Adrenal gland (tissue), 5 donors: ENCODE measurements around the gene NUP160.
"Not testable (repeated sequence)": the region's sequence is repeated elsewhere in the genome, so short reads cannot be mapped to it uniquely, and the experiment has no call there.

ENCODE experiments used
- POLR2A ChIP-seq, 2 donors: fragments of 450-650 bp; IDR thresholded peaks; one replicate each; pipeline ENCODE4 v1.6.1; 2017; ENCODE audit warnings: antibody characterized with exemption in 2 of 2, mild to moderate bottlenecking in 2 of 2, moderate library complexity in 1 of 2
- TF ChIP-seq, protein P1 (sequence below), 6 experiments: fragments of 450-650 bp in 4 of 6; fragments of 200-600 bp in 2 of 6; sonication (generic) in 1 of 6; IDR thresholded peaks; 1 replicate in 5 of 6; 2 replicates in 1 of 6; pipeline versions ENCODE4 v1.5.1 to v1.8.0; 2016 to 2021; ENCODE audit warnings: antibody characterized with exemption in 6 of 6, mild to moderate bottlenecking in 2 of 6, moderate library complexity in 1 of 6
- donor health status: DM: no; HTN: no; CAD: no.

DNA sequence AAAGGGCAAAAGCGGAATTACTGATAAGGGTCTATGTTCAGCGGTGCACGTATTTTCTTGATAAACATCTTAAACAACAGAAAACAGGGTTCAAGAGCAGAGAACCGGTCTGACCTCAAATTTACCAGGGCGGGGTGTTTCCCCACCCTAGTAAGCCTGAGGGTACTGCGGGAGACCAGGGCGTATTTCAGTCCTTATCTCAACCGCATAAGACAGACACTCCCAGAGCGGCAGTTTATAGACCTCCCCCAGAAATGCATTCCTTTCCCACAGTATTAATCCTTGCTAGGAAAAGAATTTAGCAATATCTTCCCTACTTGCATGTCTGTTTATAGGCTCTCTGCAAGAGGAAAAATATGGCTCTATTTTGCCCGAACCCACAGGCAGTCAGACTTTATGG is 27.7 kb upstream of the NUP160 start:
- TF ChIP-seq, protein P1, sequence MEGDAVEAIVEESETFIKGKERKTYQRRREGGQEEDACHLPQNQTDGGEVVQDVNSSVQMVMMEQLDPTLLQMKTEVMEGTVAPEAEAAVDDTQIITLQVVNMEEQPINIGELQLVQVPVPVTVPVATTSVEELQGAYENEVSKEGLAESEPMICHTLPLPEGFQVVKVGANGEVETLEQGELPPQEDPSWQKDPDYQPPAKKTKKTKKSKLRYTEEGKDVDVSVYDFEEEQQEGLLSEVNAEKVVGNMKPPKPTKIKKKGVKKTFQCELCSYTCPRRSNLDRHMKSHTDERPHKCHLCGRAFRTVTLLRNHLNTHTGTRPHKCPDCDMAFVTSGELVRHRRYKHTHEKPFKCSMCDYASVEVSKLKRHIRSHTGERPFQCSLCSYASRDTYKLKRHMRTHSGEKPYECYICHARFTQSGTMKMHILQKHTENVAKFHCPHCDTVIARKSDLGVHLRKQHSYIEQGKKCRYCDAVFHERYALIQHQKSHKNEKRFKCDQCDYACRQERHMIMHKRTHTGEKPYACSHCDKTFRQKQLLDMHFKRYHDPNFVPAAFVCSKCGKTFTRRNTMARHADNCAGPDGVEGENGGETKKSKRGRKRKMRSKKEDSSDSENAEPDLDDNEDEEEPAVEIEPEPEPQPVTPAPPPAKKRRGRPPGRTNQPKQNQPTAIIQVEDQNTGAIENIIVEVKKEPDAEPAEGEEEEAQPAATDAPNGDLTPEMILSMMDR (IDR thresholded peaks at IDR 0.05) = not testable (repeated sequence)
- not testable (repeated sequence) for TF ChIP-seq POLR2A (IDR thresholded peaks at IDR 0.05)
